ENCODE measurements around the gene MED12L. TPM values are rescaled to one million over a fixed set of nuclear protein-coding genes. Genes with fewer than 3 reads are reported as not detected.

Gene MED12L
- total and polyA plus RNA-seq, 10 of the 15 experiments (the other 5 are each of a cell fraction or from before 2014, with no cell fraction given), result 0.01 to 0.06 (median 0.03) TPM; not detected in 2

GRCh38 chr3:151146071-151146730 lies 60.7 kb downstream of the MED12L start:
- intact Hi-C loops (cut with micrococcal nuclease; ENCODE audit: unreplicated experiment), result loop anchor here (1.0 to 5.0 kb wide), 5 partner anchors 79 to 619 kb away; no protein-coding TSS in a partner anchor

More at GRCh38 chr3:151146071-151146730, 60.7 kb downstream of the MED12L start:
- H3K36me3 ChIP-seq (ENCODE audit: control insufficient read depth in 2 of 2, insufficient read depth in 2 of 2, low read length in 1 of 2), result no peaks in the 10 kb centered on the region
- ATAC-seq, result peak; percentile 94
- peak; percentile 25 for DNase-seq (ENCODE audit: low read depth, low spot score)
- H3K4me3 ChIP-seq, result no peak overlapping the region
- H3K4me1 ChIP-seq (ENCODE audit: control insufficient read depth, insufficient read depth, low read length), result no peaks in the 10 kb centered on the region
- ChIA-PET SMC1A (ENCODE audit: uncharacterized antibody, unreplicated experiment) (interaction anchor here (0.9 to 1.5 kb wide), 3 partner anchors 10 to 426 kb away, joined by 3 to 4 read pairs (median 3); no protein-coding TSS in a partner anchor), POLR2A (no interaction called here), CTCF (interaction anchor here (0.6 to 2.8 kb wide), 15 partner anchors 10 to 618 kb away, joined by 3 to 11 read pairs (median 4); no protein-coding TSS in a partner anchor), RAD21 (ENCODE audit: unreplicated experiment) (interaction anchor here (0.6 kb wide), 1 partner anchor 133 kb away, joined by 3 read pairs; no protein-coding TSS in a partner anchor)
- H3K27me3 ChIP-seq (replicated peaks in 1 of 2; ENCODE audit: control insufficient read depth in 2 of 2, insufficient read depth in 2 of 2, low read length in 1 of 2), result peaks cover 2 to 3% of the 10 kb centered on the region in 2 experiments
- no peak overlapping the region for H3K27ac ChIP-seq (ENCODE audit: control insufficient read depth, insufficient read depth)
- FAIRE-seq, result peak; percentile 95
- in situ Hi-C loops (cut with MboI), result loop anchor here (5.0 to 25.0 kb wide), 4 partner anchors 221 to 609 kb away; partner anchors contain the start of genes EIF2A and SERP1
- H4K20me1 ChIP-seq (ENCODE audit: control insufficient read depth, insufficient read depth), result no peaks in the 10 kb centered on the region
- TF ChIP-seq IKZF1 (conservative IDR thresholded peaks at IDR 0.05) (peak; percentile 46; the same call in 1 of the 2 replicates), CTCF (IDR thresholded peaks at IDR 0.05 in 2 of 3, conservative IDR thresholded peaks at IDR 0.05 in 1 of 3; ENCODE audit: control insufficient read depth in 2 of 3, extremely low read depth in 1 of 3, insufficient read depth in 1 of 3, low read depth in 3 of 3, low read length in 3 of 3) (peak; percentile 83 to 90 (median 83)), PBX3 (IDR thresholded peaks at IDR 0.05; ENCODE audit: insufficient replicate concordance, low read depth, low read length) (no peak), SPI1 (IDR thresholded peaks at IDR 0.05; ENCODE audit: borderline replicate concordance, insufficient read depth, low read depth, low read length) (peak; percentile 61; the same call in 1 of the 2 replicates), IRF4 (IDR thresholded peaks at IDR 0.05; ENCODE audit: low read depth, low read length) (0 out of 2 replicates have a peak, but pooled peaks have one; percentile 6), TCF3 (IDR thresholded peaks at IDR 0.05; ENCODE audit: borderline replicate concordance, insufficient read depth, low read depth, low read length) (no peak), RAD21 (IDR thresholded peaks at IDR 0.05; ENCODE audit: insufficient read depth, low read depth, low read length) (peak; percentile 74), YY1 (IDR thresholded peaks at IDR 0.05; ENCODE audit: low read depth, low read length) (peak; percentile 49; the same call in 1 of the 2 replicates), SMC3 (IDR thresholded peaks at IDR 0.05; ENCODE audit: borderline replicate concordance, low read length) (peak; percentile 81), GATAD2B (conservative IDR thresholded peaks at IDR 0.05; ENCODE audit: low read depth) (0 out of 2 replicates have a peak, but pooled peaks have one; percentile 28), MEF2B (IDR thresholded peaks at IDR 0.05; ENCODE audit: partially characterized antibody, poor library complexity, severe bottlenecking) (peak; percentile 94)
- TF ChIP-seq, protein P1, sequence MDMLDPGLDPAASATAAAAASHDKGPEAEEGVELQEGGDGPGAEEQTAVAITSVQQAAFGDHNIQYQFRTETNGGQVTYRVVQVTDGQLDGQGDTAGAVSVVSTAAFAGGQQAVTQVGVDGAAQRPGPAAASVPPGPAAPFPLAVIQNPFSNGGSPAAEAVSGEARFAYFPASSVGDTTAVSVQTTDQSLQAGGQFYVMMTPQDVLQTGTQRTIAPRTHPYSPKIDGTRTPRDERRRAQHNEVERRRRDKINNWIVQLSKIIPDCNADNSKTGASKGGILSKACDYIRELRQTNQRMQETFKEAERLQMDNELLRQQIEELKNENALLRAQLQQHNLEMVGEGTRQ (IDR thresholded peaks at IDR 0.05; ENCODE audit: borderline replicate concordance, low read depth, low read length), result no peak
- peak overlapping the region; percentile 37 for H2AFZ ChIP-seq (ENCODE audit: control insufficient read depth, low read depth, low read length)
- H3K9me3 ChIP-seq (replicated peaks; ENCODE audit: control insufficient read depth, insufficient read depth, low read length), result no peaks in the 10 kb centered on the region
- BruUV-seq (replicated peaks), result no TSS peak
- under 1% methylated on average over 9 of the region's 9 CpGs for WGBS (ENCODE audit: insufficient coverage, insufficient replicate concordance, low lambda C conversion rate, missing lambda C conversion rate)
- H3K4me2 ChIP-seq (ENCODE audit: control insufficient read depth, insufficient read depth), result no peak overlapping the region
- no peaks in the 10 kb centered on the region for H3K79me2 ChIP-seq (ENCODE audit: control insufficient read depth, insufficient read depth, low read length)
- H3K9ac ChIP-seq (ENCODE audit: control insufficient read depth, insufficient read depth, low read length), result no peak overlapping the region

Measured in GM12878 (cell line).